Endothelial cell of umbilical vein (primary cell): ENCODE data around the gene OTUD1.

Experiments used
- CTCF ChIP-seq, 2 donors: IDR thresholded peaks; 1 replicate in 1 of 2; 2 replicates in 1 of 2; pipeline ENCODE4 v1.5.1; 2011; ENCODE audit warnings: low read length in 2 of 2, mild to moderate bottlenecking in 2 of 2, moderate library complexity in 2 of 2, control low read depth in 1 of 2, inconsistent platforms in 1 of 2, low read depth in 1 of 2; ENCODE audit not compliant: insufficient read depth in 1 of 2; ENCODE audit errors: extremely low read depth in 1 of 2
- EZH2 ChIP-seq: IDR thresholded peaks from 2 replicates; pipeline ENCODE4 v1.6.1; 2012; ENCODE audit warnings: borderline replicate concordance, low read depth, mild to moderate bottlenecking, moderate library complexity, low read length, inconsistent platforms; ENCODE audit not compliant: severe bottlenecking
- FOS ChIP-seq: IDR thresholded peaks from 2 replicates; pipeline ENCODE4 v1.6.1; 2011; ENCODE audit warnings: mild to moderate bottlenecking, low read length, moderate library complexity, borderline replicate concordance; ENCODE audit not compliant: insufficient read depth
- MYC ChIP-seq: IDR thresholded peaks from one replicate; pipeline ENCODE4 v1.6.1; 2011; ENCODE audit warnings: mild to moderate bottlenecking, low read depth, low read length
- POLR2A ChIP-seq: IDR thresholded peaks from 2 replicates; pipeline ENCODE4 v1.6.1; 2012; ENCODE audit warnings: low read depth, mild to moderate bottlenecking, control low read depth, low read length
- POLR2AphosphoS5 ChIP-seq: IDR thresholded peaks from 2 replicates; pipeline ENCODE4 v1.6.1; 2012; ENCODE audit warnings: low read depth, mild to moderate bottlenecking, control low read depth, low read length, moderate library complexity; ENCODE audit not compliant: insufficient read depth
- TF ChIP-seq, protein P1 (sequence below): IDR thresholded peaks from 2 replicates; pipeline ENCODE4 v1.6.1; 2011; ENCODE audit not compliant: insufficient read depth, insufficient read length

GRCh38 chr10:23417254-23417653 is 21.6 kb upstream of the OTUD1 start:
- TF ChIP-seq POLR2AphosphoS5: no peak
- TF ChIP-seq CTCF (IDR thresholded peaks at IDR 0.05; ENCODE audit: extremely low read depth in 1 of 2, insufficient read depth in 1 of 2, low read depth in 1 of 2, low read length in 2 of 2): no peak
- TF ChIP-seq POLR2A: no peak
- TF ChIP-seq FOS: no peak
- no peak for TF ChIP-seq EZH2
- TF ChIP-seq MYC: no peak
- TF ChIP-seq, protein P1, sequence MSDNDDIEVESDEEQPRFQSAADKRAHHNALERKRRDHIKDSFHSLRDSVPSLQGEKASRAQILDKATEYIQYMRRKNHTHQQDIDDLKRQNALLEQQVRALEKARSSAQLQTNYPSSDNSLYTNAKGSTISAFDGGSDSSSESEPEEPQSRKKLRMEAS: no peak
